ENCODE measurements around the gene SHISA9.

Gene SHISA9

DNA sequence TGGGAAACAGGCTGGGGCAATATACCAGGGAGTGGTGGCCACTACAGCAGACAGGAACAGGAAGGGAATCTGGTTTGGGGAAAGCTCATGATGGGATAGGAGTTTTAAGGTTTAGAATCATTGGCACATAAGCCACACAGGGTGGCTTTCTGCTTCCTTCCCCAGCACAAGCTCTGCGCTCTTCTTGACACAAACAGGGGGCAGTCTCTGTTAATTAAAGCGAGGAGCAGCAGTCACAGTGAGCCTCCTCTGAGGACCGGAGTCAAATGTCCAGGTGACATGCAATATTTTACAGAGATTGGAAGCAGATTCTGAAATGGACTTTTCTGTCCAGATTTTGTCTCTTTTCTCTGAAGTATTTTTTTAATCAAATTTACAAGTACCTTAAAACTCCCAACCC lies 2.8 kb upstream of the SHISA9 start:
- Histone ChIP-seq H3K27ac (ENCODE audit: low read length) (no peak overlapping the region), H3K36me3 (replicated peaks; ENCODE audit: low read depth, low read length) (no peaks in the 10 kb centered on the region), H3K9ac (ENCODE audit: low read length) (no peak overlapping the region), H4K20me1 (ENCODE audit: insufficient read depth, low read length) (no peaks in the 10 kb centered on the region), H3K4me3 (ENCODE audit: low read length) (no peak overlapping the region), H2AFZ (ENCODE audit: low read depth, low read length) (no peak overlapping the region), H3K4me2 (ENCODE audit: low read length) (no peak overlapping the region), H3K9me3 (ENCODE audit: insufficient read depth, low read length) (no peaks in the 10 kb centered on the region), H3K27me3 (ENCODE audit: low read depth, low read length) (no peaks in the 10 kb centered on the region), H3K79me2 (ENCODE audit: low read length) (no peaks in the 10 kb centered on the region), H3K4me1 (ENCODE audit: low read length) (no peaks in the 10 kb centered on the region)
- no peak for TF ChIP-seq EZH2phosphoT487 (IDR thresholded peaks at IDR 0.05; ENCODE audit: low read depth)
- TF ChIP-seq, protein P1, sequence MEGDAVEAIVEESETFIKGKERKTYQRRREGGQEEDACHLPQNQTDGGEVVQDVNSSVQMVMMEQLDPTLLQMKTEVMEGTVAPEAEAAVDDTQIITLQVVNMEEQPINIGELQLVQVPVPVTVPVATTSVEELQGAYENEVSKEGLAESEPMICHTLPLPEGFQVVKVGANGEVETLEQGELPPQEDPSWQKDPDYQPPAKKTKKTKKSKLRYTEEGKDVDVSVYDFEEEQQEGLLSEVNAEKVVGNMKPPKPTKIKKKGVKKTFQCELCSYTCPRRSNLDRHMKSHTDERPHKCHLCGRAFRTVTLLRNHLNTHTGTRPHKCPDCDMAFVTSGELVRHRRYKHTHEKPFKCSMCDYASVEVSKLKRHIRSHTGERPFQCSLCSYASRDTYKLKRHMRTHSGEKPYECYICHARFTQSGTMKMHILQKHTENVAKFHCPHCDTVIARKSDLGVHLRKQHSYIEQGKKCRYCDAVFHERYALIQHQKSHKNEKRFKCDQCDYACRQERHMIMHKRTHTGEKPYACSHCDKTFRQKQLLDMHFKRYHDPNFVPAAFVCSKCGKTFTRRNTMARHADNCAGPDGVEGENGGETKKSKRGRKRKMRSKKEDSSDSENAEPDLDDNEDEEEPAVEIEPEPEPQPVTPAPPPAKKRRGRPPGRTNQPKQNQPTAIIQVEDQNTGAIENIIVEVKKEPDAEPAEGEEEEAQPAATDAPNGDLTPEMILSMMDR (IDR thresholded peaks at IDR 0.05; ENCODE audit: low read depth, low read length): peak; percentile 29

DNA sequence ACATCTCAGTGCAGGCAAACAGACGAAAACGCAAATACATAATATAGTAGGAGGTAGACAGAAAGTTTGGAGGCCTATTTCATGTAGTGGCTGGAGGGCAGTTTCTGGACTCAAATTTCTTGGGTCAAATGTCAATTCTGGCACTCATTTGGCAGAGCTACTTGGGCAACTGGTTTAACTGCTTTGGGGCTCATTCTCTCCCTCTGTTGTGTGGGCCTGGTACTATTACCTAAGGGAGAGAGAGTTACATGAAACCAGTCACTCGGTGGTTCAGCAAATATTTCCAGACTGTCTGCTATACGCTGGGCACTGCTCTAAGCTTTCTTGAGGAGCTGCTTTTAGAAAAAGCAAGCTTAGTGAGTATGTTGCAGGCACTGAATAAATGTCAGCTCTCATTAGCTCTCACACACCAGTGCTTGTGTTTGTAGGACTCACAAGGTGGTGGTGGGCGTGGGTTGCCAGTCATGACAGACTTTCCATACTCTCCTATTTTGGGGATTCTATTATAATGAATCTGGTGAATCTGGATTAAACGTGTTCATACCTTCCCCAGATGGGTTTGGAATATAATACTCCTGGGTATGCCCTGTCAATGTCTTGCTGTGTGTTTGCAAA lies 1.8 kb upstream of the SHISA9 start:
- Histone ChIP-seq H3K4me3 (ENCODE audit: low read length) (no peak overlapping the region), H3K9me3 (ENCODE audit: insufficient read depth, low read length) (no peaks in the 10 kb centered on the region), H3K9ac (ENCODE audit: low read length) (no peak overlapping the region), H3K4me2 (ENCODE audit: low read length) (no peak overlapping the region), H3K4me1 (ENCODE audit: low read length) (no peaks in the 10 kb centered on the region), H3K27ac (ENCODE audit: low read length) (no peak overlapping the region), H2AFZ (ENCODE audit: low read depth, low read length) (no peak overlapping the region), H3K36me3 (replicated peaks; ENCODE audit: low read depth, low read length) (no peaks in the 10 kb centered on the region), H3K27me3 (ENCODE audit: low read depth, low read length) (no peaks in the 10 kb centered on the region), H4K20me1 (ENCODE audit: insufficient read depth, low read length) (no peaks in the 10 kb centered on the region), H3K79me2 (ENCODE audit: low read length) (no peaks in the 10 kb centered on the region)
- TF ChIP-seq, protein P1 (IDR thresholded peaks at IDR 0.05; ENCODE audit: low read depth, low read length): no peak
- TF ChIP-seq EZH2phosphoT487 (IDR thresholded peaks at IDR 0.05; ENCODE audit: low read depth): no peak

DNA sequence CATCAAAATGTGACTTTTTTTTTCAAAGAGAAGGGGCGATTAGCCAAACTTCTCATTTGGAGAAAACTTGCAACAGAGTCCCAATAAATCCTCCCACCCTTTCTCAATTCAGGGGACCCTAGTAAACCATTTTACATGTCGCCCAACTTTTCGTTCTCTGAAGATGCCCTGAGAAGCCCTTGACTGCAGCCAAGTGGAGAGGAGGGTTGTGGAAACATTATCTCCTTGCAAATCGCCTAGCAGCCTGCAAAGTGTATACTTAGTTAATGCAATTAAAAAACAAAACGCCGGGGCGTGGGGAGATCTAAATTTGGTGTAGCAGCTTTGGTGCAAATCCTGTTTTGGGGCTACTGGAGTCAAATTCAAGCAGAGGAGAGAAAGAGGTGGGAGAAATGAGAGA lies 1.2 kb upstream of the SHISA9 start:
- H4K20me1 ChIP-seq (ENCODE audit: insufficient read depth, low read length): no peaks in the 10 kb centered on the region
- no peak overlapping the region for H3K9ac ChIP-seq (ENCODE audit: low read length)
- H3K4me3 ChIP-seq (ENCODE audit: low read length): no peak overlapping the region
- no peak for TF ChIP-seq EZH2phosphoT487 (IDR thresholded peaks at IDR 0.05; ENCODE audit: low read depth)
- TF ChIP-seq, protein P1 (IDR thresholded peaks at IDR 0.05; ENCODE audit: low read depth, low read length): no peak
- no peaks in the 10 kb centered on the region for H3K9me3 ChIP-seq (ENCODE audit: insufficient read depth, low read length)
- no peaks in the 10 kb centered on the region for H3K36me3 ChIP-seq (replicated peaks; ENCODE audit: low read depth, low read length)
- no peaks in the 10 kb centered on the region for H3K27me3 ChIP-seq (ENCODE audit: low read depth, low read length)
- no peak overlapping the region for H3K27ac ChIP-seq (ENCODE audit: low read length)
- no peaks in the 10 kb centered on the region for H3K4me1 ChIP-seq (ENCODE audit: low read length)
- no peak overlapping the region for H3K4me2 ChIP-seq (ENCODE audit: low read length)
- no peak overlapping the region for H2AFZ ChIP-seq (ENCODE audit: low read depth, low read length)
- H3K79me2 ChIP-seq (ENCODE audit: low read length): no peaks in the 10 kb centered on the region

DNA sequence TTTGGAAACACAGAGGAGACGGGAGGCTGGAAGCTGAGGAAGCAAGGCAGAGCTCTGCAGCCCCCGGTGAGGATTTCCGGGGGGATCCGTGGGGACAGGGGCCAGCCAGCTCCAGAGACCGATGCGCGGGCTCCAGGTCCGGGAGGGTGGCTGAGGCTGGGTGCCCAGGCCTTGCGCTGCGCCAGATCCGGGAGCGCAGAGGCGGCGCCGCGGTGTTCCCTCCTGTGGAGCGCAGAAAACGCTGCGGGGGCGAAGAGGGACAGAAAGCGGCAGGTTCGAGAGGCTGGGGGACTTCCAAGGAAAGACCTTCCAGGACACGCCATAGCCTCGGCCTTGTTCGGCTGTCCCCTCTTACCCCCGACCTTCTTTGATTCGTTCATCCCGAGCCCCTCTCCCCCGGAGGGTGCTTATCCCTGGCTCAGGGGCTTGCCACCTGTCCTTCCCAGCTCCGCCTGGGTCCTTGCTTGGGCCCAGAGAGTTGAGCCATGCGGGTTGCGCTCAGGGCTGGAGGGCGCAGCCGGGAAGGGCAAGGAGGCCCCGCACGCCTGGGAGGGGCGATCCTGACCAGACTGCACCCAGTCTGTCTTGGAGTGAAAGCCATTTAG lies 697 bp upstream of the SHISA9 start:
- no peaks in the 10 kb centered on the region for H3K9me3 ChIP-seq (ENCODE audit: insufficient read depth, low read length)
- H3K79me2 ChIP-seq (ENCODE audit: low read length): no peaks in the 10 kb centered on the region
- no peak overlapping the region for H3K4me3 ChIP-seq (ENCODE audit: low read length)
- no peak for TF ChIP-seq EZH2phosphoT487 (IDR thresholded peaks at IDR 0.05; ENCODE audit: low read depth)
- TF ChIP-seq, protein P1 (IDR thresholded peaks at IDR 0.05; ENCODE audit: low read depth, low read length): no peak
- H3K27me3 ChIP-seq (ENCODE audit: low read depth, low read length): no peaks in the 10 kb centered on the region
- H3K4me1 ChIP-seq (ENCODE audit: low read length): no peaks in the 10 kb centered on the region
- no peak overlapping the region for H2AFZ ChIP-seq (ENCODE audit: low read depth, low read length)
- H3K36me3 ChIP-seq (replicated peaks; ENCODE audit: low read depth, low read length): no peaks in the 10 kb centered on the region
- no peak overlapping the region for H3K27ac ChIP-seq (ENCODE audit: low read length)
- H3K9ac ChIP-seq (ENCODE audit: low read length): no peak overlapping the region
- no peak overlapping the region for H3K4me2 ChIP-seq (ENCODE audit: low read length)
- H4K20me1 ChIP-seq (ENCODE audit: insufficient read depth, low read length): no peaks in the 10 kb centered on the region
